ENCODE data around the gene FRMD3.

DNA sequence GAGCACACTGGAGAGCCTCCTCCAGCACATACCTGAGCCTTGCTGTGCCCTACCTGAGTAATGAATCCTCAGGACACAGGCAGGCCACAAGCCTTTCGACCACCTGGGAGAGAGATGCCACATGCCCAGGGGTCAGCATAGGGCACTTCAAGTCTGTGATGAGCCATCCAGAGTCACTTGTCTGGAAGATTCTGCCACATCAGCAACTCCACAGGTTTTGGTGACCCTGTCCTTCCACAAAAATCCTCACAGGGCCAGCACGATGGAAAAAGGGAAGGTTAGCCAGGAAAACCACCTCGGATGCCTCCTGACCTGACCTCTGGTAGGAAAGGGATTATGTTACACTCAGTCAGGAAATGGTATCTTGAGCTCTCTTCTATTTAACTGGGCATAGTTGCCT, 46.8 kb downstream of the FRMD3 start:
- TF ChIP-seq USF1 (IDR thresholded peaks at IDR 0.05) (no peak), RAD21 (IDR thresholded peaks at IDR 0.05; ENCODE audit: low read depth) (no peak), CEBPB (IDR thresholded peaks at IDR 0.05) (no peak), EGR1 (IDR thresholded peaks at IDR 0.05) (no peak), REST (IDR thresholded peaks at IDR 0.05; ENCODE audit: low read depth) (no peak), FOXM1 (IDR thresholded peaks at IDR 0.05; ENCODE audit: borderline replicate concordance, low read depth) (no peak), MAX (IDR thresholded peaks at IDR 0.05) (no peak), TAF1 (IDR thresholded peaks at IDR 0.05; ENCODE audit: low read depth) (no peak), EP300 (IDR thresholded peaks at IDR 0.05; ENCODE audit: borderline replicate concordance) (no peak), TEAD4 (IDR thresholded peaks at IDR 0.05) (no peak), TCF12 (IDR thresholded peaks at IDR 0.05; ENCODE audit: low read depth) (no peak), NFIC (IDR thresholded peaks at IDR 0.05) (no peak), YY1 (IDR thresholded peaks at IDR 0.05; ENCODE audit: low read depth) (no peak)
